Activated T-cell treated with anti-CD3 and anti-CD28 coated beads, Interleukin-2, amount 50 U/mL, for 24 hours (primary cell): ENCODE data around the gene ENPP3.

ENCODE experiments used
- DNase-seq: peaks from one replicate; pipeline ENCODE4 v3.0.0-alpha.2; 2020
- H3K27ac Mint-ChIP-seq: 2 replicates; pipeline ENCODE4 v1.8.0; 2020; ENCODE audit warnings: mild to moderate bottlenecking, mixed read lengths
- H3K27me3 Mint-ChIP-seq: 2 replicates; pipeline ENCODE4 v1.8.0; 2020; ENCODE audit warnings: mixed read lengths
- H3K36me3 Mint-ChIP-seq: 2 replicates; pipeline ENCODE4 v1.8.0; 2020; ENCODE audit warnings: low read depth, mixed read lengths
- H3K4me1 Mint-ChIP-seq: 2 replicates; pipeline ENCODE4 v1.8.0; 2020; ENCODE audit warnings: low read depth, mixed read lengths
- H3K4me3 Mint-ChIP-seq: 2 replicates; pipeline ENCODE4 v1.8.0; 2020; ENCODE audit warnings: mild to moderate bottlenecking, moderate library complexity, mixed read lengths
- H3K9me3 Mint-ChIP-seq: 2 replicates; pipeline ENCODE4 v1.8.0; 2020; ENCODE audit warnings: mixed read lengths

ENPP3 gene

GRCh38 chr6:131765804-131766135 lies 128.7 kb downstream of the ENPP3 start:
- Mint-ChIP-seq H3K9me3 (no peaks in the 10 kb centered on the region), H3K27ac (no peak overlapping the region), H3K27me3 (peaks cover 19% of the 10 kb centered on the region), H3K4me3 (no peak overlapping the region), H3K36me3 (no peaks in the 10 kb centered on the region), H3K4me1 (no peaks in the 10 kb centered on the region)
- DNase-seq = no peak

DNA sequence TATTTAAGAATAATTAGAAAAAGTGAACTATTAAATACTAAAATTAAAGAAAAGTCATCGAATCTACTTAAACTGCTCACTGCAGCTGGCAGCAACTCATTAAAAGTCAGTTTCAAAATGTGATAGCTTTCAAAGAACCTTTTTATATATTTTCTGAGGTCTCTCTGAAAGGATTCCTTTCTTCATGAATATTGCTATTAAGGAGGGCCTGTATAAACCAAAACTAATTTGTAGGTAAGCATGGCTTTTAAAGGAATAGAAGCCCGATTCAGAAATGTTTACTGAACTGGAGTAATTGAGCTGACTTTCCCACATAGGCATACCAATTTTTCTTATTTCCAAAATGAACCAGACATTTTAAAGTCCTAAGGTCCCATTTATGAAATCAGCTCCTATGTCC lies 129.5 kb downstream of the ENPP3 start:
- no peaks in the 10 kb centered on the region for H3K36me3 Mint-ChIP-seq
- peaks cover 19% of the 10 kb centered on the region for H3K27me3 Mint-ChIP-seq
- H3K4me3 Mint-ChIP-seq = no peak overlapping the region

GRCh38 chr6:131768964-131769363 lies 131.9 kb downstream of the ENPP3 start:
- Mint-ChIP-seq H3K36me3 (no peaks in the 10 kb centered on the region), H3K4me1 (no peaks in the 10 kb centered on the region), H3K4me3 (no peak overlapping the region), H3K27ac (no peak overlapping the region), H3K27me3 (peaks cover 28% of the 10 kb centered on the region), H3K9me3 (no peaks in the 10 kb centered on the region)
- DNase-seq = no peak

More for the DNA sequence above, 129.5 kb downstream of the ENPP3 start:
- no peak for DNase-seq
- no peak overlapping the region for H3K27ac Mint-ChIP-seq
- H3K4me1 Mint-ChIP-seq = no peaks in the 10 kb centered on the region
- no peaks in the 10 kb centered on the region for H3K9me3 Mint-ChIP-seq

DNA sequence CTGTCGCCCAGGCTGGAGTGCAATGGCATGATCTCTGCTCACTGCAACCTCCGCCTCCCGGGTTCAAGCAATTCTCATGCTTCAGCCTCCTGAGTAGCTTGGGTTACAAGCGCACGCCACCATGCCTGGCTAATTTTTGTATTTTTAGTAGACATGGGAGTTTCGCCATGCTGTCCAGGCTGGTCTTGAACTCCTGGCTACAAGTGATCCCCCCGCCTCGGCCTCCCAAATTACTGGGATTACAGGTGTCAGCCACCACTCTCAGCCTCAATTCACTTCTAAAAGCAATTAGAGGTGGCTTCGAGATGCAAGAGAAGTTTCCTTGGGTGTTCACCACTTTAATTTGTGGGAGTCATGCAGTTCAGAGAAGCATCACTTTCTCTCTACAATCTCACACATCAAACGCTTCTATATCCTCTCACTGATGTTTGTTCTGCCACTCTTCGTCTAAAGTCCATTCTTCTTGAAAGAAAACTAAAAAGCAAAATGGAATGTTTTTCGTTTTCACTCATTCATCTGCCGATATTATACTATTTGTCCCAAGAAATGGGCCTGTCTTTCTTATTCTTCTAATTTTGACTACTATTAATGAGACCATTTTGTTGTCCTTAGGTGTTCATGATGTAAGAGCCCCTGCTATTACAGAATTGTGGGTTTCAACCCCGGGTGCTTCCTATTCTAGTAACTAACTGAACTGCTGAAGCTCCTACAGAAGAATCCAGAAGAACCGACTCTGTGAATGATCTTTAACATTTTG lies 132.5 kb downstream of the ENPP3 start:
- no peaks in the 10 kb centered on the region for H3K9me3 Mint-ChIP-seq
- no peaks in the 10 kb centered on the region for H3K36me3 Mint-ChIP-seq
- peaks cover 28% of the 10 kb centered on the region for H3K27me3 Mint-ChIP-seq
- no peak overlapping the region for H3K27ac Mint-ChIP-seq
- DNase-seq = no peak
- H3K4me1 Mint-ChIP-seq = no peaks in the 10 kb centered on the region
- H3K4me3 Mint-ChIP-seq = no peak overlapping the region

GRCh38 chr6:131770776-131771175 lies 133.7 kb downstream of the ENPP3 start:
- Mint-ChIP-seq H3K27ac (no peak overlapping the region), H3K4me1 (no peaks in the 10 kb centered on the region), H3K4me3 (no peak overlapping the region), H3K9me3 (no peaks in the 10 kb centered on the region), H3K27me3 (peaks cover 22% of the 10 kb centered on the region), H3K36me3 (no peaks in the 10 kb centered on the region)
- DNase-seq = no peak

GRCh38 chr6:131773284-131773950 lies 136.3 kb downstream of the ENPP3 start:
- Mint-ChIP-seq H3K9me3 (no peaks in the 10 kb centered on the region), H3K4me3 (no peak overlapping the region), H3K36me3 (no peaks in the 10 kb centered on the region), H3K27me3 (peaks cover 27% of the 10 kb centered on the region), H3K27ac (no peak overlapping the region), H3K4me1 (no peaks in the 10 kb centered on the region)
- no peak for DNase-seq

- no peak overlapping the region for H3K27ac Mint-ChIP-seq
- no peaks in the 10 kb centered on the region for H3K4me1 Mint-ChIP-seq
- H3K27me3 Mint-ChIP-seq = peaks cover 25% of the 10 kb centered on the region
- H3K4me3 Mint-ChIP-seq = no peak overlapping the region
- H3K36me3 Mint-ChIP-seq = no peaks in the 10 kb centered on the region
- no peaks in the 10 kb centered on the region for H3K9me3 Mint-ChIP-seq
- DNase-seq = no peak
Observed at GRCh38 chr6:131775886-131776285, 138.8 kb downstream of the ENPP3 start.

DNA sequence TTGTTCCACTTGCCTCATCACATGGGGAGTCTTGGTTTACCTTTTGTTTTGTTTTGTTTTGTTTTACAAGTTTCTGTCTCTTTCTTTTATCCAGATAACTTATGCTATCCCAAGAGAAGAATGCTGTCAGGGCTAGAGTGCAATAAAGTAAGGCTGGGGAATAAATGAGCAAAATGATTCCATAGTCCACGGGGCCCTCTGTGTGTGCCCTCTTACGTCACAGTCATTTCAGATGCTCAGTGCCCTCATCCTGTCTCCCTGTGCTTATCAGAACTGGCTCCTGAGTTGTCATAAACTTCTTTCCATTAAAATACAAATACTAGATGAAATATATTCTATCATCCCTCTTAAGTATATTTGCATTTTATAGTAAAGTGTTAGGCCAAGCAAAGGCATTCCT lies 139.9 kb downstream of the ENPP3 start:
- Mint-ChIP-seq H3K4me3 (no peak overlapping the region), H3K9me3 (no peaks in the 10 kb centered on the region), H3K36me3 (no peaks in the 10 kb centered on the region), H3K27me3 (peaks cover 26% of the 10 kb centered on the region), H3K4me1 (no peaks in the 10 kb centered on the region), H3K27ac (no peak overlapping the region)
- no peak for DNase-seq

DNA sequence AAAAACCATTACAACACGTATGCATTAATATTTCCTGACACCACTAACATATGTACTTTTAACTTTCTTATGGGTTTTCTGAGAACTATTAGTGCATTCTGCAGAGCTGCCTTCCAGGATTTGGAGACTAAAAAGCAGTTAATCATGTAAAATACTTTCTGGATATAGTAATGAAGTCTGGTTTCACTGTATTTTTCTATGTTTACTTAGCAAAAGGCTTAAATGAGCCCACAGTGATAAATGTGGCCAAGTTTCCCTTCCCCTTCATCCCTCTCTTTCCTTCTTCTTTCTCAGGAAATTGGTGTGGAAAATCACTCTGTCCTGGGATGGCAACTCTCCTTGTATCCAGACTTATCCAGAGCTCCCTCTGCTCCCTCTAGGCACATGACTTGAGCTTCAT lies 141.1 kb downstream of the ENPP3 start:
- Mint-ChIP-seq H3K36me3 (no peaks in the 10 kb centered on the region), H3K9me3 (no peaks in the 10 kb centered on the region), H3K27me3 (peaks cover 20% of the 10 kb centered on the region), H3K27ac (no peak overlapping the region), H3K4me1 (no peaks in the 10 kb centered on the region), H3K4me3 (no peak overlapping the region)
- DNase-seq = no peak

DNA sequence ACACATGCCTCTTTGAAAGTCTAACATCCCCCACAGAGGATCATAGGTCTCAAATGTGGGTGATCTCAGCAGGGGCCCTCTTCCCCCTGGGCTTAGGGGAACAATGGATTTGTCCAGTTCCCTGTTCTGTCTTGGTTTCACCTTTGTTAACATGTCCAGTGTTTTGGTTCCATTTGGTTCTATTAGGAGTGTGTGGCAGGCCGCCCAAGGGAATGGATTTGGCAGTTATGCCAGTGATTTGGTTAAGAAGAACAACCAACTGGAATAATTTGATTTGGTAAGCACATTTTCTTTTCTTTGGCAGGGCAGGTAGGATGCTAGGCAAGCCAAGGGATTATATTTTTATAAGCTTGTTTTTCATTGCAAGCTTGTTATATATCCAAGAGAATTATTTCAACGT lies 142.2 kb downstream of the ENPP3 start:
- no peak for DNase-seq
- Mint-ChIP-seq H3K36me3 (no peaks in the 10 kb centered on the region), H3K27me3 (peaks cover 22% of the 10 kb centered on the region), H3K27ac (no peak overlapping the region), H3K4me1 (no peaks in the 10 kb centered on the region), H3K9me3 (no peaks in the 10 kb centered on the region), H3K4me3 (no peak overlapping the region)

DNA sequence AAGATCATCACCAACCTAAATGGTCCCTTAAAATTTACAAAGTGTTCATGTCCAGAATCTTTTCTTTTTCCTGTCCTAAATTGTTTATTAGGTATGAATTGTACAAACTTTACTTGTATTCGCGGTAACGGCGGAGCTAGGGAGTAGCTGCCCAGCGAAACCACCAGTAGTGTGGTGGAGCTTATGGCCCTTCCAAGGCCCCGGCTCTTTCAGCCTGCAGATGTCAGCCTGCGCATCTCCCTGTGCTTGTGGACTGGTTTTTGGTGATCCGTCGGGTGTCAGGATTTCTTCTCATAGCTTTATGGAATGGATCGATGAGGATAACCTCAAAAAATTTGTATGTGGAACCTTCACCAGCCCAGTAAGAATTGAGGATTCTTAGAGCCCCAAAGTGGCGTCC lies 143.5 kb downstream of the ENPP3 start:
- Mint-ChIP-seq H3K27ac (no peak overlapping the region), H3K9me3 (no peaks in the 10 kb centered on the region), H3K36me3 (no peaks in the 10 kb centered on the region), H3K4me1 (no peaks in the 10 kb centered on the region), H3K4me3 (no peak overlapping the region), H3K27me3 (peaks cover 33% of the 10 kb centered on the region)
- DNase-seq = no peak

DNA sequence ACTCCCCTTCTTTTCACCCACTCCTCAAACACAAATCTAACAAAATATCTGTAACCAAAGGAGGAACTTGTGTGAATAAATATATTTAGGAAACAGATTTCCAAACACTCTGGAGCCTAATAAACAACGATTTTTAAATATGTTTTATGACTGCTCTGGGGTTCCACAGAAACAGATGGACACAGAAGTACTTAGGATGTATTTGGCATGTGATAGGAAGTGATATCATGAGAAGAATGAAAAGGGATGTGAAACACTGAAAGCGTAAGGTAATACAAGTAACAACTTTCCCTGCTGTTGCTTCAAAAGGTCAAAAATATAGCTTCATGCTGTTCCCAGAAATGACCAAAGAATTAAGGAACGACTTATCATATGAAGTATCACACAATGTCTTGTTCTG lies 144.6 kb downstream of the ENPP3 start:
- DNase-seq = no peak
- H3K27ac Mint-ChIP-seq = no peak overlapping the region
- H3K4me1 Mint-ChIP-seq = no peaks in the 10 kb centered on the region
- H3K36me3 Mint-ChIP-seq = no peaks in the 10 kb centered on the region
- peaks cover 33% of the 10 kb centered on the region for H3K27me3 Mint-ChIP-seq
- no peak overlapping the region for H3K4me3 Mint-ChIP-seq
- H3K9me3 Mint-ChIP-seq = no peaks in the 10 kb centered on the region

GRCh38 chr6:131782764-131783163 lies 145.7 kb downstream of the ENPP3 start:
- Mint-ChIP-seq H3K9me3 (no peaks in the 10 kb centered on the region), H3K4me3 (no peak overlapping the region), H3K36me3 (no peaks in the 10 kb centered on the region), H3K27ac (no peak overlapping the region), H3K27me3 (peaks cover 30% of the 10 kb centered on the region), H3K4me1 (peaks cover 7% of the 10 kb centered on the region)
- DNase-seq = no peak

DNA sequence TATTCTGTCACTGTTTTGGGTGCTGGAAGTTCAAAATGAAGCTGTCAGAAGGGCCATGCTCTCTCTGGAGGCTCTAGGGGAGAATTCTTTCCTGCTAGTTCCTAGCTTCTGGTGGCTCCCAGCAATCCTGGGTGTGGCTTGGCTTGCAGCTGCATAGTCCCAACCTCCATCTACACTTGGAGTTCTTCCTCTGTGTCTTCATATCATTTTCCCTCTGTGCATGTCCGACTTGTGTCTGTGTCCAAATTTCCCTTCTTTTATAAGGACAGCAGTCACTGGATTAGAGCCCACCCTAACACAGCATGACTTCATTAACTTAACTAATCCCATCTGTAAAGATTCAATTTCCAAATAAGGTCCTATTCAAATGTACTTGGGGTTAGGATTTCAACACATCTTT lies 147.5 kb downstream of the ENPP3 start:
- Mint-ChIP-seq H3K9me3 (no peaks in the 10 kb centered on the region), H3K4me1 (peaks cover 19% of the 10 kb centered on the region), H3K36me3 (no peaks in the 10 kb centered on the region), H3K27me3 (peaks cover 24% of the 10 kb centered on the region), H3K4me3 (no peak overlapping the region), H3K27ac (no peak overlapping the region)
- no peak for DNase-seq

DNA sequence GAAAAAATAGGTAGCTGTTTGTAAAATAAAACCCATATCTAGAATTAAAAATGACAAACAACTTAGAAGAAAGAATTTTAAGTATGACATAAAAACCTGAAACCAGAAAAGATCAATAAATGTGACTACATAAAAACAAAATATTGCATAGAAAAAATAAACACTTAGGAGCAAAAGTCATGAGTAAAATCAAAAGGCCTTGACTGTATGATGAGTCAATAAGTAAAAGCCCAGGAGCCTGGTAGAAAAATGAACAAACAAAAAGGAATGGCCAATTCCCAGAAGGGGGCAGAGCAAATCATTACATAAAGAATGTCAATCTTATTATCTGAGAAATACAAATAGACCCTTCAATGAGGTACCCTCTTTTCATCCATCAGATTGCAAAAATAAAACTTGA lies 150.0 kb downstream of the ENPP3 start:
- Mint-ChIP-seq H3K4me1 (peaks cover 26% of the 10 kb centered on the region), H3K9me3 (no peaks in the 10 kb centered on the region), H3K36me3 (no peaks in the 10 kb centered on the region), H3K27ac (no peak overlapping the region), H3K4me3 (no peak overlapping the region), H3K27me3 (peaks cover 17% of the 10 kb centered on the region)
- no peak for DNase-seq
